NCI-H2171 treated with DMSO at 0.1 percent for 48 hours (cell line): ENCODE measurements around the gene SPDYE2.
"Not testable (repeated sequence)": the region's sequence is repeated elsewhere in the genome, so short reads cannot be mapped to it uniquely, and the experiment has no call there.

Source experiments
- DNase-seq: peaks from one replicate; lab custom pipeline; 2025; lab: John Stamatoyannopoulos, UW

The SPDYE2 gene

DNA sequence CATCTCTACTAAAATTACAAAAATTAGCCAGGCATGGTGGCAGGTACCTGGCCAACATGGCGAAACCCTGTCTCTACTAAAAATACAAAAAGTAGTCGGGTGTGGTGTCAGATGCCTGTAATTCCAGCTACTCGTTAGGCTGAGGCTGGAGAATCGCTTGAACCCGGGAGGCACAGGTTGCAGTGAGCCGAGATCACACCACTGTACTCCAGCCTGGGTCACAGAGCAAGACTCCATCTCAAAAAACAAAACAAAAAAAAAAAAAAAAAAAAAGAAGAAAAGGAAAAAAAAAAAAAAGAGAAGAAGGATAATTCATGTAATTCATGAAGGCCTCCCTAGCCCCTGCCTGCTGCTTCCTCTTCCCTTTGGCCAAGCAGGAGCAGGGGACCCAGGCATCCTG lies 10.4 kb upstream of the SPDYE2 start:
- not testable (repeated sequence) for DNase-seq

DNA sequence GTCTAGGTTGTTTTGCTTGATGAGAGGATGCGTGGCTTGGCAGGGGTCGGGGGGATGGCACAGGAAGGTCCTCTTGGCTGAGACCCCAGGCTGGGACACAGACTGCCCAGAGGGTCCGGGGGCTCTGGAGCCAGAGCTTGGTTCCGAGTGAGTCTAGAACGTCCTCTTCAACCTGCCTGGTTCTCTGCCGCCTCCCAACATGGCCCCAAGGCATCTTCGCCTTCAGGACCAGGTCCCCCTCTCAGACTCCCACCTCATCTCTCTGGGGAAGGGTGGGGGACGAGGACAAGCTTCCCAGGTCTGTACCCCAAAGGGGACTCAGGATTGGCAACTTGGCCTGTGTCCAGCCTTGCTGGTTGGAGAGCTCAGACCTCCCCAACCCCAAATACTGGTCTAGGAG lies 8.9 kb upstream of the SPDYE2 start:
- DNase-seq: not testable (repeated sequence)

GRCh38 chr7:102542771-102543170 lies 8.3 kb upstream of the SPDYE2 start:
- DNase-seq: not testable (repeated sequence)

- not testable (repeated sequence) for DNase-seq
Observed at GRCh38 chr7:102543596-102543995, 7.4 kb upstream of the SPDYE2 start, which contains the start of gene UPK3BL2. UPK3BL2 (minus strand) TSS chr7:102543696; CDS start chr7:102543636, 60 bp downstream.

- DNase-seq: not testable (repeated sequence)
Observed at GRCh38 chr7:102544372-102544771, 6.7 kb upstream of the SPDYE2 start.

DNA sequence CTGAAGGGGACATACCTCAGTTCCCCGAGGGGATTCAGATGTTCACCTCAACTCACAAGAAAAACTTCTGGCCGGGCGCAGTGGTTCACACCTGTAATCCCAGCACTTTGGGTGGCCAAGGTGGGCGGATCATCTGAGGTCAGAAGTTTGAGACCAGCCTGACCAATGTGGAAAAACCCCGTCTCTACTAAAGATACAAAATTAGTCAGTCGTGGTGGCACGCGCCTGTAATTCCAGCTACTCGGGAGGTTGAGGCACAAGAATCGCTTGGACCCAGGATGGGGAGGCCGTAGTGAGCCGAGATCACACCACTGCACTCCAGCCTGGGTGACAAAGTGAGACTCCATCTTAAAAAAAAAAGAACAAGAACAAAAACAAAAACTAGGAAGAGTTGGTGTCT lies 5.7 kb upstream of the SPDYE2 start:
- not testable (repeated sequence) for DNase-seq

DNA sequence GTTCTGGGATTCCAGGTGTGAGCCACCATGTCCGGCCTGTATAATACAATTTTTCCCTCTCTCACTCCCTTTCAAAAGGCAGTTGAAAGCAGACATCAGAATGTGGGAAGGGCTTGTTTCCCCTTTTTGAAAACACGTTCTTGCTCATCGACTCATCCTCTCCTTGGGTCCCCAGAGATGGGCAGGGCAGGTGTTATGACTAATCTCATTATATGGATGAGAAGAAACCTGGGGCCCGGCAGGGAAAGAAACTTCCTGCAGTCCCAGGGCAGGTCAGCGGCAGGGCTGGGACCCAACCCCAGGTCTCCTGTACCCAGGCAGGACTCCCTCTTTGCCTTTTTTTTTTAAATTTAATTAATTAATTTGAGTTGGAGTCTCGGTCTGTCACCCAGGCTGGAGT lies 4.7 kb upstream of the SPDYE2 start:
- DNase-seq: not testable (repeated sequence)

- DNase-seq: not testable (repeated sequence)
Observed at GRCh38 chr7:102568620-102569019, 17.6 kb downstream of the SPDYE2 start.

GRCh38 chr7:102572261-102573239 lies 21.5 kb downstream of the SPDYE2 start, which contains the start of gene POLR2J3:
POLR2J3 (minus strand) TSS chr7:102572583; CDS start chr7:102572521, 62 bp downstream.
- not testable (repeated sequence) for DNase-seq

DNA sequence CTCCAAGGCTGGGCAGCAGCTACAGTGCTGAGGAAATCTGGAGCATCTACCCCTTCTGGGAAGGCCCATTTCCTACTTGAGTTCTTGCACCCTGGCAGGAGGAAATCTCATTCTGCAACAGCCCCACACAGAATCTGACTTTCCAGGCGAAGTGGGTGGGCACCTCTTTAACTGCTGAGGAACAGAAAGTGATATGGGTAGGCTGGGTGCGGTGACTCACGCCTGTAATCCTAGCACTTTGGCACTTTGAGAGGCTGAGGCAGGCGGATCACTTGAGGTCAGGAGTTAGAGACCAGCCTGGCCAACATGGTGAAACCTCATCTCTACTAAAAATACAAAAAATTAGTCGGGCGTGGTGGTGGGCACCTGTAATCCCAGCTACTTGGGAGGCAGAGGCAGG lies 23.6 kb downstream of the SPDYE2 start:
- not testable (repeated sequence) for DNase-seq

DNA sequence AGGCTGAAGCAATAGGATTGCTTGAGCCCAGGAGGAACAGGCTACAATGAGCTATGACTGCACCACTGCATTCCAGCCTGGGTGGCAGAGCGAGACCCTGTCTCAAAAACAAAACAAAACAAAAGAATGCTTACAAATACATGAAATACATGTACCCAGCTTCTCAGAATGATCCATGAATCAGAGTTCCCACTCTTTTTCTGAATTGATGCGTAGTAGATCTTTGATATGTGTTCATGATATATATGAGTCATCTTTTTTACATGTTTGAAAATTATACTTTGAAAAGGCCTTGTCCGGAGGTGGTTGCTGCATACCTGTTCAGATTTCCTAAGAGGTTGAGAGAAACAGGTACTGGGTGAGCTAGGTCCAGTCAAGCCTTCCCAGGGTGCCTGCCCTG lies 25.3 kb downstream of the SPDYE2 start:
- DNase-seq: not testable (repeated sequence)

DNA sequence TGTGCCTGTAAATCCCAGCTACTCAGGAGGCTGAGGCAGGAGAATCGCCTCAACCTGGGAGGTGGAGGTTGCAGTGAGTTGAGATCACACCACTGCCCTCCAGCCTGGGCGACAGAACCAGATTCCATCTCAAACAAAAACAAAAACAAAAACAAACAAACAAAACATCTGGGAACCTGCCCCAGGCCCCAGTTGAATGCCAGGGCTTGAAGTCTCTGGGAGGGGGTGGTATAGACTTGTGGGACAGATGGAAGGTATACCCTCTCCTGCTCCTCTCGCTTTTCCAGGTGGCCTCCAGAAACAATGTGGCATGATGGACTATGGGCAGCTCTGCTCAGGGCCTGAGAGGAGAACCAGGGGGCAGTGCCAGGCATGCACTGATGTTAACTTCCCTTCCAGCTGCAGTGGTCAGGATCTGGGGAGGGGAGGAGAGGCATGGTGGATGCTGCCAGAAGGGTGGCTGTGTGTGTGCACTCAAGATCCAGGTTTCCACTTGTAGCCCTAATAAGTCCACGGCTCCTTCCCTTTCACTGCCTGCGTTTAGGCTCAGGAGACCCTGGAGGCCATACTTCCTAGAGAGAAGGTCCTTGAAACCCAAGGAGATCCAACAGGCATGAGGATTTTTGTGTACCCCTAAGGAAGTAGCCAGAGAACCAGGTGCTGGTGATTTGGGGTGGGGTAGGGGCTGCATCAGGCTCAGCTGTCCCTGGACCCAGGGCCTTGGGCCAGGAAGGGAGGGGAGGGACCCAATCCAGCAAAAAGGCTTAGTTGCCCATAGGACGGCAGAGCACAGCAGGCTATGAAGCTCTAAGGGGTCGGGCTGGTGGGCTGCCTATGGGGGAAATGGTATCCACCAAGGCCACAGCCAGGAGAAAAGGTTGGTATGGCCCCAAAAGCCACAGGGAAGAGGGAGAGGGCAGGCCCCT lies 26.6 kb downstream of the SPDYE2 start:
- DNase-seq: not testable (repeated sequence)

- not testable (repeated sequence) for DNase-seq
Observed at GRCh38 chr7:102578486-102578885, 27.5 kb downstream of the SPDYE2 start.

GRCh38 chr7:102581722-102582121 lies 30.7 kb downstream of the SPDYE2 start:
- DNase-seq: not testable (repeated sequence)

- DNase-seq: not testable (repeated sequence)
Observed at GRCh38 chr7:102583495-102583894, 32.5 kb downstream of the SPDYE2 start.

- not testable (repeated sequence) for DNase-seq
Observed at GRCh38 chr7:102589857-102590256, 38.8 kb downstream of the SPDYE2 start.

GRCh38 chr7:102592477-102593019 lies 41.5 kb downstream of the SPDYE2 start:
- DNase-seq: not testable (repeated sequence)

- DNase-seq: not testable (repeated sequence)
Observed at GRCh38 chr7:102593637-102594334, 42.8 kb downstream of the SPDYE2 start.

DNA sequence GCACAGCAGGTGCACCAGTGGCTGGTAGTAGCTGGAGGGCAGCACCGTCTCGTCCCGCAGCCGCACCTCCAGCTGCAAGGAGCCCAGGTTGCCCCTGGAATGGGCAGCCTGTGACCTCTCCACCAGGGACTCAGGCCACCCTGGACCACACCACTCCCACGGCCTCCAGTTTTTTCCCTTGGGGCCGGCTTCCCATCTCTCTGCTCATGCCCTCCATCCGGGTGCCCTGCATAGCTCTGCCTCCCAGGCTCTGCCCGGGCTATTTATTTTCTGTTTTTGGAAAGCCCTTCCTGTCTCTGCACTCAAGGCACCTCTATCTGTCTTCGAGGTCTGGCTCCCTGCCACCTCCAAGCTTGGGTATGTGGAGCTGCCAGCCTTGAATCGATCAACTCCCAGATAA lies 45.0 kb downstream of the SPDYE2 start:
- not testable (repeated sequence) for DNase-seq

DNA sequence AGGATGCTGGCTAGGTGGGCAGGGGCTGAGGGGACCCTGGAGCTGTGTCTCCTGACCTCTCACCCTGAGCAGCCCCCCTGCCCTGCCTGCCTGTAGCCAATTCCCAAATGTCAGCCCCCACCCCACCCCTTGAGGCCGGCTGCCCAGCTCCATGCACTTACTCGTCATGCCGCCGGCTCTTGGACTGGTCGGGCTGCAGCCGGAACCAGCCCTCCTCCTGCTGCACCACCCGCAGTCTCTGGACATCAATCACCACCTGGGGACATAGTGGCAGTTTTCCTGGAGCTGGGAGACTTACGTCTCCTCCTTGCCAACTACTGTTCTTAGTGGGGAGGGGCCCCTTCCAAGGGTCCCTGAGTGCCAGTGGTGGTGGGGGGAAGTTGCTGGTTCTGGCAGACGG lies 48.7 kb downstream of the SPDYE2 start:
- not testable (repeated sequence) for DNase-seq

- DNase-seq: not testable (repeated sequence)
Observed at GRCh38 chr7:102602317-102602716, 51.3 kb downstream of the SPDYE2 start.
